Activated gamma-delta T cell treated with anti-CD3 and anti-CD28 coated beads, Interleukin-2, amount 50 U/mL, for 16 hours (primary cell): Measurements from ENCODE around the gene NTN1.
"Not testable (repeated sequence)": the region's sequence is repeated elsewhere in the genome, so short reads cannot be mapped to it uniquely, and the experiment has no call there.

Experiments
- DNase-seq: peaks from one replicate; pipeline ENCODE4 v3.0.0-alpha.2; 2020; ENCODE audit warnings: low read depth

Gene NTN1

DNA sequence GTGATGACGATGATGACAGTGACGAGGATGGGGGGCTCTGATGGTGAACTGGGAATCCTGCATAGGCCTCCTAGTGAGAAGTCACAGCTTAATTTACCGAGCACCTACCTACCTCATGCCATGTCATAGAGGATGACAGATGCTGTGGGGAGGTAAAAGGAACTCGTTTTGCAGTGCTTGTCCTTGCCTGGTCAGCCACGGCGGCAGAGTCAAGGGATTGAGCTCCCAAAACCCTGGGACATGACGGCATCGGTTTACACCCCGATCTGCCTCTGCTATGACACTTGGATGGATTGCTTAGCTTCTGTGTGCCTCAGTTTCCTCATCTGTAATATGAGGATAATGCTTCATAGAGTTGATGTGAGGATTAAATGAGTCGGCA lies 103.2 kb downstream of the NTN1 start:
- no peak for DNase-seq

DNA sequence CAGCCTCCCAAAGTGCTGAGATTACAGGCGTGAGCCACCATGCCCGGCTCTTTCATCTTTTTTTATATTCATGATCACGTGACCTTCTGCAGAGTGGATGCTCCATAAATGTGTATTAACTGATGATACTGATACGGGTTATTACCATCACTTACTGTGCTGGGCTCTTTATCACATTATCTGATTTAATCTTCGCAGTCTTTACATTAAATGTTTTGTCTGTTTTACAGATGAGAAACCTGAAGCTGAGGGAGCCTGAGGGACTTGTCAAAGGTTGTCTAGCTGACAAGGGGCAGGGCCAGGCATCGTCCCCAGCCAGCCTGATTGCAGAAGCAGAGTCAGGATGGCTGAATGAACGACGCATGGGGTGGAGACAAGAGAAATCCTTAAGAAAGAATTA lies 104.4 kb downstream of the NTN1 start:
- DNase-seq: no peak

DNA sequence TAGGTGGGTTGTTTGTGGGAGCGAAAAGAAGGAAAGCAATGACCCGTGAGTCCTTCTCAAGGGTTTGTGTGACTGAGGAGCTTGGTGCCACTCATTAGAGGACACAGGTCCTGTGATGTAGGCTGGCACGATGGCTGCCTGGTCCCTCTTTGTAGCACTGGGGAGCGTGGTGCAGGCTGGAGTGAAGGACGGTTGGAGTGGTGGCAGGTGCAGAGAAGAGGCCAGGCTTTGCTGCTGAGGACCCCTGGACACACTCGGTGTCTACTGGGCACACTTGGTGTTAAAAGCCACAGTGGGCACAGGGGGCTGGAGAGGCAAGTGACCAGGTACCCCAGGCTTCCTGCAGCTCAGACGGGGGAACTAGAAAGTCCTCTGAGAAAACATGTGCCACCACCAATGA lies 106.0 kb downstream of the NTN1 start:
- DNase-seq: no peak

DNA sequence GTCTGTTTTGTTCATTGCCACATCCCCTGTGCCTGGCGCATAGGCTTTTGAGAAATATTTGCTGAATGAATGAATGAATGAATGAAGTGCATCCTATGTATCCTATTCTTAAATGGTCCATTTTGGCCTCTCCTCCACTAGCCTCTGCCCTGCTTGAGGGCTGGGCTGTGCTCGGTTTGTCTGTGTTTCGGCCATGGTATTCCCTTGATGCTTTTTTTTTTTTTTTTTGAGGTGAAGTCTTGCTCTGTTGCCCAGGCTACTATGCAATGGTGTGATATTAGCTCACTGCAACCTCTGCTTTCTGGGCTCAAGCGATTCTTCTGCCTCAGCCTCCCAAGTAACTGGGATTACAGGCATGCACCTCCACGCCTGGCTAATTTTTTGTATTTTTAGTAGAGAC lies 110.1 kb downstream of the NTN1 start:
- no peak for DNase-seq

DNA sequence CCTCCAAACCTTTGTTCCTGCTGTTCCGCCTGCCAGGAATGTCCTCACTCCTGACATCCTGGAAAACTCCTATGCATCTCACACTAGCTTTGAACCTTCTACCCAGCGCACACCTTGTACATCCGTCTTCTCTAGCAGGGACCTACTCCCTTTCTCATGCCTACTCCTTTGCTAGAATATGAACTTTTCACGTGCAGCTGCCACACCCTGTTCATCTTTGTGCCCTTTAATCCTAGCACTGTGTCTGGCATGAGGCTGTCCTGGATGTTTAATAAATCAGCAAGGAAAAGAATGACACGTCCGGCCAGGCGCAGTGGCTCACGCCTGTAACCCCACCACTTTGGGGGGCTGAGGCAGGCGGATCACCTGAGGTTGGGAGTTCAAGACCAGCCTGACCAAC lies 111.0 kb downstream of the NTN1 start:
- DNase-seq: no peak

DNA sequence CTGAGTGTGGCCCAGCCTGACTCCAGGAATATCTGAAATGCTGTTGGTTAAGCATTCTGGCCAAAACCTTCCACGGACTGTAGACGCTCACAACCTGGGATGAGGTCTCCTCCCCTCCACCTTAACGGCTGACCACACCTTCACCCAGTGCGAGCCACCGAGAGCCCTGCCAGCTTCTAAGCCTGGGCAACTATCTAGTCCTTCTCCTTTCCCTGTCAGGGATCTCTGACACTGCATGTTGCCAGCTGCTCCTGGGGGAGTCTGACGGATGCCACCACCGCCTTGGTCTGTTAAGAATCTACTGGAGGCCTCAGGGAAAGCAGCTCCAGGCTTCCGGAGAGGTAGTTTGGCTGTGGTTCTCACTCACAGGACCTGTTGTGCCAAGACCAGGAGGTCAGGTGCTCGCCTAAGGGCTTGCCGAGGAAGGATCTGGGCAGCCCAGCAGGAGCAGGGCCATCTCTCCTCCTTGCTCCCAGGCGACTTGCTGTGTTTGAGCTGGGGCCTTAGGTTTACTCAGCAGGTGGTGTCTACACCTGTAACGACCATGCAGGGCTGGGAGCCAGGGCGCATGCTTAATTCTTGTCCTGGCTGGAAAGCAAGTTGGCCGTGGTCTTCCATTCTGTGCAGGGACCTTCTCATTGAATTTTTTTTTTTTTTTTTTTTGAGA lies 111.8 kb downstream of the NTN1 start:
- DNase-seq: no peak

DNA sequence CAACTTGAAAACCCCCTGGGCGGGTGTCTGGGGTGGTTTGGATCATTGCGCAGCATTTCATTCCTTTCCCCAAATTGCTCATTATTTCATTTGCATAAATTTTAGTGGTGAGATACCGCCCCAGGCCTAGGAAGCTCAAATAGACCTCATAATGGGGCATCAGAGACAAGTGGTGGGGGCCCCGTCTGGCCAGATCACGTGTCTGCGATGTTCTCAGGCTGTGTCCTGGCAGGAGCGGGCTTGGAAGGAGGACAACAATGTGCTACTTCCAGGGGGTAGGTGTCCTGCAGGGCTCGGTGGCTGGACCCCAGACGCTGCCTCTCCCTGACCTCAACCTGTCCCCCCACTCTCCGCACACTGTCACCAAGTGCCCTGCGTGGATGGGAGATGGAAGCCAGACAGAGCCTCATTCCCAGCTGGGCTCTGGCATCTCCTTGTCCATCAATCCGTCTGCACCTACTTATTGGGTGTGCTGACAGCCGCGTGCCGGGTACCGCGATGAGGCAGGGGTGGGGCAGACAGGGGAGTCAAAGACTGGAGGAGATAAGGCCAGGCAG lies 116.9 kb downstream of the NTN1 start:
- DNase-seq: no peak

DNA sequence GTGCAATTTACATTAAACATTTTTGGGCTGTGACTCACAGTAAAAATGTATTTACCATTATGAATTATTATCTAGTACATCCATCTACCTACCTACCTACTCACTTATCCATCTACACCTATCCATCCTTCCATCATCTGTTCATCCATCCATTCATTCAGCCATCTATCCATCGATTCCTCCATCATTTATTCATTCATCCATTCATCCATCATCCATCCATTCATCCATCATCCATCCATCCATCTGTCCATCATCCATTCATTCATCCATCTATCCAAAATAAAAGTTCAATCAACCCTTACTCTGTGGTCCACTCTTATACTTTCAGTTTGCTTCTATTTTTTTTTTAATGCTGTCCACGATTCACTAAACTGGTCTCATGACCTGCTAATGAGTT lies 118.4 kb downstream of the NTN1 start:
- no peak for DNase-seq

DNA sequence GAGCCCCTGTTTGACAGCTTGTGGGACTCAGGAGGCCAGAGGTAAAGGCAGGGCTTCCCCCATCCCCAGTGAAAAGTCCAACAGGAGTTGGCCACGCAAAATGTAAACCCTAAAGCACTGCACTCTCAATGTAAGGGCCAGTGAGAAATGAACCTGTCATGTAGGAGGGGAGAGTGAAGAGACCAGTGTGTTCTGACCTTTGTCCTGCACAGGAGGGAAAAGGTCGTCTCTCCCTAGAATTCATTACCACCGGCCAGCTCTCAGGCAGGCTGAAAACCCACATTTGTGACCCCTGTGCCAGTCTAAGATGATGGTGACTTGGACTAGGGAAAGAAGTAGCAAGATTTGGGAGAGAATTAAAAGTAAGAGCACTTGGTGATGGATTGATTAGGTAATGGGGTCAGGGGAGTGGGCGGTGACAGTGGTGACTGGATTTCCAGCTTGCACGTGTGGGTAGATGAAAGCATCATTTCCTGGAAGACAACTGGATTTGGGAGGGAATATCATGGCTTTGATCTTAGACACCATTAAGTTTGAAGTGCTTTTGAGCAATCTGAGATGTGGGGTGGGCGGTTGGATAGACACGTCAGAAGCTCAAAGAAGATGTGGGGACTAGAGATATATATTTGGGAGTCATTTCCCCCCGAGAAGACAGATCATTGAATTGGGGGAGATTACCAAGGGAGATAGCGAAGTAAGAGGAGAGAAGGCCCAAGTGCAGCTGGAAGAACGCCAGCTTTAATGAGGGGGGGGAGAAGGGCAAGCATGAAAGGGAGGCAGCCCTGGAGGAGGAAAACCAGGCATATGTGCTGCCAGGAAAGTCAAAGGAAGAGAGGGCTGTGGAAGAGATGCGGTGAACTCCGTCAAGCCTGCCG lies 119.5 kb downstream of the NTN1 start:
- DNase-seq: no peak

DNA sequence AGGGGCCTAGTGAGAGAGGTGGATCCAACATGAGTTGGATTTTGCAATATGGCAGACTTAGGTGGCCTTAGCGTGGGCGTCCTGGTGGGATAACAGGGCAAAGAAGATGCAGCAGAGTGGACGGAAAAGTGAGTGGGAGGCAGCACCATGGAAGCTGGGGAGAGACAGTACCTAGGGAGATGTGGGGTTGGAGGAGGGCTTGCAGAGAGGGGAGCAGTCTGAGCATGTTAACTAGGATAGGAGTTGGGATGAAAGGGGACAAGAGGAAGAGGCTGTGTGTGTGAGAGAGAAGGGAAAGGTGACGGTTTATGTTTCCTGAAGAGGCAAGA lies 120.1 kb downstream of the NTN1 start:
- DNase-seq: no peak

DNA sequence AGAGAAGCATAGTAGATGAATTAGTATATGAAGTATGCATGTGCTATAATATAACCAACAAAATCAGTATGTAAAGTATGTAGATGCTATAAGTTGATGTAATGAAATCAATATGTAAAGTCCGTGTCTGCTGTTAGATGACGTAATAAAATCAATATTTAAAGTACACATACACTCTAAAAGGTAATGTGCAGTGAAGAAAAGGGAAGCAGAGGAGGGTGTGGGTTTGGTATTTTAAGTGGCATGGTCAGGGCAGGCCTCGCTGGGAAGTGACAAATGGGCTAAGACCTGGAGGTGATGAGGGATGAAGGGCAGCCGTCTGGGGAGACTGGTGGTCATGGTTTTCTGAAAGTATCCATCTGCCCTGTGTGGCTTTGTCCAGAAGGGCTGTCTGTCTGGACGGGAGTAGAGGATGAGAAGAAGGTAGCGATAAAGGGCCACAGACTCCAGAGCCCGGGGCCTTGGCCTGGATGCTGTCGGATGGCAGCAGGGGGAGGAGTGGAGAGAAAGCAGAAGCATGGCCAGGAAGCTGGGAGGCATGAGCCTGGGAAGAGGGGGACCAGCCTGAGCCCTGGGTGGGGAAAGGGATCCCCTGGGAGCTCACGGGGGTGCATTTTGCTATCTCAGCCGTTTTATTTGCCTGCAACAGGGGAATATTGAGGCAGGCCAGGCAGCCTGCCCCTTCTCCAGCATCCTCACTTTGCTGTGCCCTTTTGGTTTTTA lies 121.6 kb downstream of the NTN1 start:
- no peak for DNase-seq

DNA sequence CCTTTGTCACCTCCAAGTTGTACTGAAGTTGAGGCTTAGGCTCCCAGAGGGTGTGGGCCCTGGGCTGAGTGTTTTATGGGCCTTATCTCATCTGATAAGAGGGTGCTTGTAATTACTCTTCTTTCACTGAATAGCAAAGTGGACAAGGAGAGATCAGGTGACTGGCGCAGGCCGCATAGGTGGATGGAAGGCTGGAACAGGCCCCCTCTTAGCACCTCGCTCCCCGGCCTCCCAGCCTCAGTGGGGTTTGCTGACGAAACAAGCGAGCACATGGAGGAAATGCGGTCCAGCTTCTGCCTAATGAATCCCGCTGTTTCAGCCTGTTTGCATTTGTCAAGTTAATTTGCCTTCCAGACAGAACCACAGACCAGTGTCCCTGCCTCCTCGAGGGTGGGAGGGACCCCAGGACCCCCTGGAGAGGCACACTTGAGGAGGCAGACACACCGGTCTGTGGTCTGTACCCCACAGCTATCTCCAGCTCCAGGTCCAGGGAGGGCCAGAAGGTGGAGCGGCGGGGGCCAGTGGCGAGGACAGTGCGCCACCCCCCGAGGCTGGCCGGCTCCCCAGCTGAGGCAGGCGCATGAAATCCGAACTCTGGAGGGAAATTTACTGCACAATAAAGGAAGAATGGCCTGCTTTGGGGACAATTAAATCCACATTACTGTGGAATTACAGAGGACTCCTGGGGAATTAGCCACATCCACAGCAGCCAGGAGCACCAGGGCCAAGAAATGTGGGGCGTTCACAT lies 123.4 kb downstream of the NTN1 start:
- DNase-seq: no peak

DNA sequence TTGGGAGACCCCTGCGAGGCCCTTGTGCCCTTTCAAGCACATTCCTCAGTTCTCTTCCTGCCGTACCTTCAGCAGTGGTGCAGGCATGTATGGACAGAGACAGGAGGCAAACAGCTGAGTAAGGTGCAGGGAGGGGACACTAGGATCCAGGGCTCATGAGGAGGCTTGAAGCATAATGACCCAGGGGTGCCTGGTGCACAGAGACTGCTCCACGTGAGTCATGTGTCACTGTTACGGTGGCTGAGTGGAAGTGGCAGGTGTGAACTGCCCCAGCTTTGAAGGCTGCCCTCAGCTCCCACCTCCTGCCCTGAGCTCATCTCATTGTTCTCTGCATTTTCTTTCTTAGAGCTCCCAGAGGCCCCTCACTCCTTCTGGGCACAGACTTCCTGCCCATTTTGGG lies 124.8 kb downstream of the NTN1 start:
- no peak for DNase-seq

DNA sequence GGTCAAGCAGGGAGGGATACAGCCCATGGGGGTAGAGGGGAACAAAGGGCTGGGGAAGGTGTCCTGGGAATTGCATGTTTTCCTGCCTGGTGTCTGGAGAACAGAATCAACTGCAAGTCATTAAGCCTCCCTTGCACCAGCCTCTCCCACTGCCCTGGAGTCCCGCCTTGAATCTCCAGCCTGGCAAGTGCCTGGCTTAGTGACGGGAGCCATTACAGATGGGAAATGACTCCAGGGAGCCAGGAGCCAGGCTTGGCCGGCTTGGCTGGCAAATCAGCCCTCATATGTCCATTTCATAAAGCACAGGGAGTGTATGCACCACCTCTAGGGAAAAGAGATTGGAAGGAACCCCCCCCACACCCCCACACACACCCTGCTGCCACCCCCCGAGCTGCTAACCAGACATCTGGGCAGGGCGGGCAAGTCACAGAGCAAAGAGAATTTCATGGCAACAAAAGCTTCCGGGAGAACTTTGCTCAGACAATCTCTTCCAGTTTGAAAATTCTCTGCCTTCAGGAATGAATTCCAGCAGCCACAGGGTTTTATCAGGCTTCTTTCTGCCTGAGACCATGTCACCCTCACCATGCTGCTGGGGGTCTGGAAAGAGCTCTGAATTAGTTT lies 127.7 kb downstream of the NTN1 start:
- DNase-seq: no peak

DNA sequence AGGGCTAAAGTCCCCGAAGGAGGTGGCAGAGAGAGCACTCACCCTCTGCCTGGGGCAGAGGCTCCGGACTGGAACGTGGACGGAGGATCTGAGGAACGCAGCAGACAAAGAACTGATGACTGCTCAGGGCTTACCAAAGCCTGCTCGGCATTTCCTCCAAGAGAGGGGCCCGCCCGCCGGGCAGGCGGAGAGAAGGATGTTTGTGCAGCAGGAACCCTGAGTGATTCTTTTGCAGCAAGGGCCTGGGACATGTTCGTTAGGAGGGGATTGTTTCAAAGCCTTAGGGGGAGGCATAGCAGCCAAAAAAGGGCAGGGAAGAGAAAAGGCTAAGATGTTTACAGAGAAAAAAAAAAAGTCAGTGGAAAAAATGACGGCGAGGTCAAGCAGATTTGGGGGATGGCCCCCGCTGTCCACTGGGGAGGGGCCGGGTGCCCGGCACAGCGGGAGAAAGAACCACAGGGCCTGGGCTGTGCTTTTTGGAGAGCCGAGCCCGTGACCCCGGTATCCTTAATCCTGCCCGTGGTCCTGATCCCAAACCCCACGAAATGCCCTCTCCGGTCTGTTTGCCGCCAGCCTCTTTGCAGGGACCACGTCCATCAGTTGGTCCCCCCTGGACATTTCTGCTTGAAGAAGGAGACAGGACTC lies 129.3 kb downstream of the NTN1 start:
- no peak for DNase-seq

DNA sequence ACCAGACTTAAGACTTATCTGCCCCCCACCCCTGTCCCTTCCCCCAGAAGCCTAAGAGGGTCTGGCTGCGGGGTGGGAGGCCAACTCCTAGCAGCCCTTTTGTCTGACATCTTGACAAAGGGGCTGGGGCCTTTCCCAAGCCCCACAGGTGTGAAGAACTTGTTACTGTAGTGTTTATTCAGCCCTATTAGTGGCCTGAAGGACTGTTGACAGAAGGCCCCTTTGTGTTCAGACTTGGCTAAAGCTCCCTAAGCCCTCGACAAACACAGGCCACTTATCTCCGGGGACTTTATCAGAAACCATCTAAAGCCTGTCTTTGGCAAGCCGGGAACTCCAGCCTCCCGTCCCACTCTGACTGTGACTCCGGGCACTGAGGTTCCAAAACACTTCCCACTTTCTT lies 129.8 kb downstream of the NTN1 start:
- no peak for DNase-seq

DNA sequence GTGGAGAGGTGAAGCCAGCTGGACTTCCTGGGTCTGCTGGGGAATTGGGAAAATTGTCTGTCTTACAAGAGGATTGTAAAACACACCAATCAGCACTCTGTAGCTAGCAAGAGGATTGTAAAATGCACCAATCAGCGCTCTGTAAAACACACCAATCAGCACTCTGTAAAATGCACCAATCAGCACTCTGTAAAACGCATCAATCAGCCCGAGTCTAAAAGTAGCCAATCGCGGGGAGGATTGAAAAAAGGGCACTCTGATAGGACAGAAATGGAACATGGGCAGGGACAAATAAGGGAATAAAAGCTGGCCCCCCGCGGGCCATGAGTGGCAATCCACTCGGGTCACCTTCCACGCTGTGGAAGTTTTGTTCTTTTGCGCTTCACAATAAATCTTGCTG lies 130.4 kb downstream of the NTN1 start:
- DNase-seq: not testable (repeated sequence)

DNA sequence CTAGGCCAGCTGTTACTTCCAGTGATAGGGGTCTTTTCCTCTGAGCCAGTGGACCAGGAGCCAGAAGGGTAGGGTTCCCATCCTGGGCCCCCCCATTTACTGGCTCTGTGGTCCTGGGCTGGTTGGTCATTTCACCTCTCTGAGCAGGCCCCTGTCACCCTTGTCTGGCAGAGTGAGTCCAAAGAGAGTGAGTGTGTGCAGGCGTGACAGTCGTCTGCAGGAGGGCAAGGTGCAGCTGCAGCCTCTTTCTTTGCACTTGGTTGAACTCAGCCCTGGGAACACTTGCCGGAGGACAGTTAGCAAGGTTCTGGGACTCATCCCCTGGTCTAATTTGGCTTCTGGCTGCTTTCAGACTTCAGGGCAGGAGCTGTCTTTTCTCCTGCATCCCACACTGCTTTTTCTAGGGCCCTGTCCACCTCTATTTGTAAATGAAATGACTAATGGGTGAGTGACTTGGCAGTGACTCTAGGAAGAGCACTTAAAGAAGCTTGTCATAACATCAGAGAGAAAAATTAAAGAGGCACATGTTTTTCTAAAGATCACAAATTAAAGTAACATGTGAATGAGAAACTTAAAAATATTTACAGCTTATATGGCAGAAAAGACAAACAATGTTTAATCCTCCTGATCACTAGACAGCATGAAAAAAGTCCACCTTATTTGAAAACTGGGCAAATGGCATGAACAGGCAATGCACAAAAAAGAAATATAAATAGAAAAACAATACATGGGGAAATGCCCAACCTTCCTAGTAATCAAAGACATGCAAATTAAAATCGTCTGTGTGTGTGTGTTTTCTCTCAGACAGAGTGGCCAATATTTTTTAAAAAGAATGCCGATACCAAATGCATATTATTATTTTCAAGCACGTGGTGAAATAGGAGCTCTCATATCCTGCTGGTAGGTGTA lies 137.5 kb downstream of the NTN1 start:
- no peak for DNase-seq

DNA sequence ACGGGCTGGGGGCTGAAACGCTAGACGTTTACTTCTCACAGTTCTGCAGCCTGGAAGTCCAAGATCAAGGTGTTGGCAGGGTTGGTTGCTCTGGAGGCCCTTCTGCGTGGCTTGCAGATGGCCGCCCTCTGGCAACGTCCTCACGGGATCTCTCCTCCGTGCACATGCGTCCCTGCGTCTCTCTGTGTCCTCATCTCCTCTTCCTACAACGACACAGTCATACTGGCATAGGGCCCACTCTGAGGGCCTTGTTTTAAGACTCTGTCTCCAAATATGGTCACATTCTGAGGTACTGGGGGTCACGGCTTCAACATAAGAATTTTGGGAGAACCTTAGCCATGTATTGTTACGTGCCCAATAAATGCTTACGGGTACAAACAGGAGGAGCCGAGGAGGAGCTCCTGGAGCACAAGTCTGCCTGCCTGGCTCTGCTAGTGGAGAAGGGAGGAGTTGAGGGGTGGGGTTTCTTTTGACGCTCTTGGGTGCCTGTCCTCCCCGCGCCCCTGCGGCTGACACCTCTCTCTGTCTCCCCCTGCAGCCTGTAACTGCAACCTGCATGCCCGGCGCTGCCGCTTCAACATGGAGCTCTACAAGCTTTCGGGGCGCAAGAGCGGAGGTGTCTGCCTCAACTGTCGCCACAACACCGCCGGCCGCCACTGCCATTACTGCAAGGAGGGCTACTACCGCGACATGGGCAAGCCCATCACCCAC lies 141.1 kb downstream of the NTN1 start:
- DNase-seq: no peak

DNA sequence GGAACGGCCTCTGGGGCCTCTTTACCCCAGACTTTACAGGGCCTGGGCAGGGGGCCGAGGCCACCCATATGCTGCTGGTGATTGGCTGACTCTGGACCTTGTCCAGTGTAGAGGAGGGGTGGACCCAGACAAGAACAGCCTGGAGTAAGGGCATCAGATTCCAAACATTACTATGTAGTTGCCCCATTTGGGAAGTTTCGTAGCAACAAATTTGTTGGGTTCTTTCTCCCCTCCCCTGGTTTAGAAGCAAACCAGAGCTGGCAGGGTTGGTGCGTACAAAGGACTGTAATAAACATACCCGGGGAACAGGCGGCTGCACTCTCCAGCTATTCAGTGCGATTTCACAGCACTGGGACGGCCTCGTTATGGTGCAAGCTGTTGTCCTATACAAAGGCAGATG lies 145.5 kb downstream of the NTN1 start:
- DNase-seq: no peak
